Right lung (tissue), 10 donors: ENCODE results near the gene DYTN. TPM values are rescaled to one million over a fixed set of nuclear protein-coding genes. Genes with fewer than 3 reads are reported as not detected.
"Not testable (repeated sequence)": the region's sequence is repeated elsewhere in the genome, so short reads cannot be mapped to it uniquely, and the experiment has no call there.

Experiments used
- DNase-seq, 2 donors: peaks; one replicate each; pipeline ENCODE4 v3.0.0-alpha.2; 2013
- long read RNA-seq, 8 donors: transcript quantifications; one replicate each; lab custom pipeline, GENCODE V29; 2026
- polyA plus RNA-seq, 5 donors: library from polyadenylated mRNA; unstranded; fragments of 120-200 nt; gene quantifications; one replicate each; pipeline versions ENCODE4 v1.2.1 to v1.2.3, GENCODE V29; 2013; ENCODE audit warnings: inconsistent platforms in 1 of 5, low replicate concordance in 1 of 5; ENCODE audit not compliant: insufficient read length in 5 of 5, insufficient read depth in 1 of 5

Gene DYTN, protein sequence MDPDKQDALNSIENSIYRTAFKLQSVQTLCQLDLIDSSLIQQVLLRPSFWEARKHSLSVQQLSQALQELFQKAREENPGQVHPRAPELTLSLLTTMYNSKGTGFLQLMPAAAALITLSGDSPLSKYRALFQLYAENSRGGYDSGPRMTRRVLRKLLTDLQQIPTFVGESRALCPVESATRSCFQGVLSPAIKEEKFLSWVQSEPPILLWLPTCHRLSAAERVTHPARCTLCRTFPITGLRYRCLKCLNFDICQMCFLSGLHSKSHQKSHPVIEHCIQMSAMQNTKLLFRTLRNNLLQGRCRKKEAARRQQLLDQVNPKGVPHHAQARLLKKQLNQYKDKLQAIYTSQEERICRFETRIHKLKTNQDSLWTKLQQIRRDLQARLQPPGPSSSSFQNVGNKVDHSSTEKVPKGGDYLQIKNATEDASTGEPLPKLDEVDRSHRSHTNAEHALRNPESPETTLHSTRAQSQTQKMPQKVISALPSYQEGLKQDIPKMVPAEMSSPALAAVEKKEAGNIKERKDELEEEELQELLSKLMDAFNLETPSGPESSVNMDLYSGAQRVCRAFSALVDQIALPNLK
- not detected for polyA plus RNA-seq
- long read RNA-seq, donor 1: 0 reads
- long read RNA-seq, donor 2: 0 reads
- long read RNA-seq, donor 3: 0 reads
- long read RNA-seq, donor 4: 0 reads
- long read RNA-seq, donor 5: 0 reads
- long read RNA-seq, donor 6: 0 reads
- long read RNA-seq, donor 7, partial matches to known transcripts: 36 of 36 reads
- long read RNA-seq, donor 7, other reads (novel, unspliced or antisense): 0 of 36 reads
- long read RNA-seq, donor 8: 0 reads

DNA sequence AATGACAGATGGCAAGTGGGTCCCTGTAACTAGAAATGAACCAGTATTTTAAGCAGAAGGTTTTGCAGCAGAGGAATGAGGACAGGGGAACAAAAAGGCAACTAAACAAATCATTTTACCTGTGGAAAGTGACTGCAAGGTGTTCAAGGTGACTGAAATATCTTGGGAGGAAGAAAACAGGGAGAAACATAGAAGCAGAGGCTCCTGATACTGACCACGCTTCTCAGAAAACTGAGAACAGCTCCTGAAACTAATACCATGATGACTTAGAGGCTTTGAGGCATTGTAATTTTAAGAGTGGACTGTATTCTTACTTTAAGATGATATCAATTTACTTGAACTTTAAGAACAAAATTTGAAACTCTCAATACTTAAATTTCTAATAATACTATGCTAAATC, at the start of gene DYTN:
Gene DYTN, minus strand, starts transcription at position 101 of the 400 bp plus-strand sequence. CDS start 117 bp downstream, outside the sequence.
- no peak for DNase-seq

GRCh38 chr2:206766057-206766930, 48.1 kb upstream of the DYTN start:
- DNase-seq: no peak

DNA sequence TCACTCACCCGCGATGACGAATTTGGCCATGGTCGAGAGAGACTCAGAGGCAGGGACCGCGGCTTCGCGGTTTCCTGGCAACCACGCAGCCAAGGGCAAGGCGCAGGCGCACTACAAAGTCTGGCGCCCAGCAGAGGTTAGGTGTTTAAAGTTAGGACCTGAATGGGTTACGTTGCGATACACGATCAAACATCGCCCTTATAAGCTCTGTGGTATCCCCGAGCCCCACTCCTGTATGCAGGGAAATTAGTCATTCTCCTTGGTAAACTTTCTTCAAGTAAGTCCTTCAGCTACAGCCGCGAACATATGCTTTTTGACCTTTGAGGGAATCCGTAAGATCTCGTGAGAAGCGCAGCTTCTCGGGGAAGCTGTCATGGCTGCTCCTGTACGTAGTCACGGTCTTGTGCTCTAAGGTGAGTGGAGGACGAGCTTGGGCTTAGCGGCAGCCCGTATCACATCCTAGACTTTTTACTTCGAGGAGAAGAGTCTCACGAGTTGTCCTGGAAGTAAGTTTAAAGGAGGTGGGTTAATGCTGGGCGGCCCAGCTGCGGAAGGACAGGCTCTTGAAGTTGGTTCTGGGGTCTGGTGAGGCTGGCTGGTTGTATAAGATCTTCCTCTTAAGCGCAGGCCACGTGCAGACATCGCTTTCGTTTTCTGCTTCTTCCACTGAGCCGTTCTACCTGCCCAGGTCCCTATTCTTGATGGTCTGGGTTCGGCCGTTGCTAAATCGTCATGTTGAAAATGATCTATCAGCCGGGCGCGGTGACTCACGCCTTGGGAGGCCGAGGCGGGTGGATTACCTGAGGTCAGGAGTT, 47.3 kb upstream of the DYTN start, which contains the start of the genes FASTKD2 and MDH1B:
Gene FASTKD2, plus strand, starts transcription at position 365 of the 815 bp plus-strand sequence. CDS start 1,088 bp downstream, outside the sequence.
Gene MDH1B, minus strand, starts transcription at position 87 of the 815 bp plus-strand sequence. Its CDS starts 57 bp downstream, at position 30.
- peak; percentile 92 to 96 for DNase-seq

GRCh38 chr2:206764673-206765241, 46.6 kb upstream of the DYTN start:
- DNase-seq: no peak

- no peak for DNase-seq
Observed at GRCh38 chr2:206756816-206757215, 38.6 kb upstream of the DYTN start.

GRCh38 chr2:206740800-206741199, 22.6 kb upstream of the DYTN start:
- DNase-seq: no peak

DNA sequence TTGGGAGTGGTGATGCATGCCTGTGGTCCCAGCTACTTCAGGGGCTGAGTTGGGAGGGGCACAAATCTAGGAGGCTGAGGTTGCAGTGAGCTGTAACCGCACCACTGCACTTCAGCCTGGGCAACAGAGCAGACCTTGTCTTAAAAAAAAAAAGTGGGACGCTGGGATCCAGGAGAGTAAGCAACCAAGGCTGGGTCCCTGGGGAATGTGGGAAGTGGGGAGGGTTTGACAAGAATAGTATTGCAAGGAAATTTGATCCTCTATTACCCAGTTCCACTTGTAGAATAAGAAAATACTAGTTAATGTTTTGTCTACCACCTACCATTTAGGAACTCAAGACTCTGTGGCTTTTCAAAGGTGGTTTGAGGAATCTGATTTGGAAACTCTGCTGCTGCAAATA, 21.1 kb upstream of the DYTN start:
- DNase-seq: no peak

DNA sequence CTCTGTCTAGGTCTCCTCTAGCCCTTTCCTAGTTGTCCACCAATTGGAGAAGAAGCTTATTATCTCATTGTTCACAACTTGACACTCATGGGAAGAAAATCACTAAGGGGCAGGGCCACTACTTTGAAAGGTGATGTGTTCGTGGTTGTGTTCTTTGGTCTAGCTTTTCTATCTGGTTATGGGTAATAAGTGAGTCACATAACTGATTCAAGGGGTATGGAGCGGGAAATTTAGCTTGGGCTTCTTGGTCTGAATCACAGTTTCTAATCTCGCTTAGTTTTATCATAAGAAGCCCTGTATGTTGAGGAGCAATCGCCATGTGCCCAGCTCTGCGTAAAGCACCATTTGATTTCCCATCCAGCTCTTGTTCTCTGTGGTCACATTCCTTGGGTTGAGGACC, 18.7 kb upstream of the DYTN start:
- DNase-seq: no peak

- no peak for DNase-seq
Observed at GRCh38 chr2:206733341-206733740, 15.1 kb upstream of the DYTN start.

- DNase-seq: no peak
Observed at GRCh38 chr2:206728277-206729199, 10.3 kb upstream of the DYTN start.

GRCh38 chr2:206727287-206727686, 9.1 kb upstream of the DYTN start:
- DNase-seq: no peak

GRCh38 chr2:206723288-206723687, 5.1 kb upstream of the DYTN start:
- DNase-seq: no peak

- no peak for DNase-seq
Observed at GRCh38 chr2:206721256-206721920, 3.2 kb upstream of the DYTN start.

DNA sequence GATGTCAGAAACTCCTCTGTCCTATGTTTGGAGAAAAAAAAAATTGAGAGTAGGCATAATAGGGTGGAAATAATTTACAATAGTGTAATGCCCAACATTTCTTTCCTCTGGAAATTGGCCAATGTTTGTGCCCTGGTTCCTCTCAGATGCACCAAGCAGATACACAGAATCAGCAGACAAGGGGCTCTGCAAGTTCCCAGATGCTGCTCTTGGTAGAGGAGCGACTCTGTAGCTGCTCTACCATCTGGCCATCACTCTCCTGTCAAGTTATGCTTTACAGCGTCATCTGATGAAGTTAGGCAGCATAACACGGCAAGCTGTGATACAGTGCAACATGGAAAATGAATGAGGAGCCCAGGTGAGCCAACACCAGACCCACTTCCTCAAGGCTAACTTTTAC, 1.6 kb downstream of the DYTN start:
- no peak for DNase-seq

GRCh38 chr2:206715183-206715582, 3.0 kb downstream of the DYTN start:
- not testable (repeated sequence) for DNase-seq

DNA sequence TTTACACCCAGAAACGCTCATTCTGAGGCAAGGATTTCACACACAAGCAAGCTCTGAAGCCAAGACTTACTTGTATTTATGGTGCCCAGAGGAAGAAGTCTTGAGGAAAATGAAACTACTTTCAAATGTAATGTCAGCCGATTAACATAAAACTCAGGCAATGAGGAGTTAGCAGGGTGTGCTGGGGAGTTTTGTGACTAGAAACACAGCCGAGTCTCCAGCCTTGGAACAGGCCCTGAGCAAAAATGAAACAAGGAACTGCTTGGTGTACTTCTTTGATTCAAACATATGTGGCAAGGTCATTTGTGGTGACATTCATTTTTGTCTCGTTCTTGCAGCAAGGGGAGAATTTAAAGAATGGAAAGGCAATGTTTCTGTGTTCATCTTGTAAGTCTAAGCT, 4.5 kb downstream of the DYTN start:
- no peak for DNase-seq

DNA sequence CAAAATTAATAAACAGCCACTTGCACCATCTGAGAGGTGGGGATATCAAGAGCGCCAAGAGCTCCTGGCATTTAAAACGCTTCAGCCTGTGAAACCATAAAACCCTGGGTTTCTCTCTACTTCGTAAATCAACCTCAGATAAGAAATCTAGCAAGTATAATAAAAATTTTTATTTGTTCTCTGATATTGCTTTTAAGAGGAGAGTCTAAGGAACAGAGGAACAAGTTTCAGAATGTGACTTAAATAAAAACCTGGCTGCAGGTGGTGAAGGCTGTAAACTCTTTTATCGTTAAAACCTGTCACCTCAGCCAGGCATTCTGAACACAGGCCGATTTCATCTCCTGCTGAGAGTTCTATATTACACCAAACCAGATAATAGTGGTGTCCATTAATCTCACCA, 9.9 kb downstream of the DYTN start:
- DNase-seq: no peak

DNA sequence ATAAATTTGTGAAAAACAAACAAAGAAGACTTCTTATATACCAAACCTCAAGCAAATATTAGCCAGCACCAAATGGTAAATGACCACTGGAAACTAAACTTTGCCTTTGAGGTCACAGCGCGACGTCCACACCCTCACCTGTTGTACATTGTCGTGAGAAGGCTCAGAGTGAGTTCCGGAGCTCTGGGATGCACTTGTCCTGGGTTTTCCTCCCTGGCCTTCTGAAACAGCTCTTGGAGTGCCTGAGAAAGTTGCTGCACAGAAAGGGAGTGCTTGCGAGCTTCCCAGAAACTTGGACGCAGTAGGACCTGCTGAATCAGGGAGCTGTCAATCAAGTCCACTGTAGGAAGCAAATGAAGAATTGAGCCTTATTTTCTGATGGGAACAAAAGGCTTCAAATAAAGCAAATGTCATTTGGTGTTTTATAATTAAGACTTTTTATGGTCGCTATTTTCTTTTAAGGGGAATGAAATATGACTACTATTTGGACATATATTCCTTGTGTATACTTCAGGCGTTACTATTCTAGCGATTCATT, 11.0 kb downstream of the DYTN start:
- DNase-seq: no peak
